ENCODE results near the gene CEP135.
A peak's percentile ranks its signal among the peaks of the same experiment; 100 is the strongest.
"Not testable (repeated sequence)": the region's sequence is repeated elsewhere in the genome, so short reads cannot be mapped to it uniquely, and the experiment has no call there.

CEP135 gene, protein sequence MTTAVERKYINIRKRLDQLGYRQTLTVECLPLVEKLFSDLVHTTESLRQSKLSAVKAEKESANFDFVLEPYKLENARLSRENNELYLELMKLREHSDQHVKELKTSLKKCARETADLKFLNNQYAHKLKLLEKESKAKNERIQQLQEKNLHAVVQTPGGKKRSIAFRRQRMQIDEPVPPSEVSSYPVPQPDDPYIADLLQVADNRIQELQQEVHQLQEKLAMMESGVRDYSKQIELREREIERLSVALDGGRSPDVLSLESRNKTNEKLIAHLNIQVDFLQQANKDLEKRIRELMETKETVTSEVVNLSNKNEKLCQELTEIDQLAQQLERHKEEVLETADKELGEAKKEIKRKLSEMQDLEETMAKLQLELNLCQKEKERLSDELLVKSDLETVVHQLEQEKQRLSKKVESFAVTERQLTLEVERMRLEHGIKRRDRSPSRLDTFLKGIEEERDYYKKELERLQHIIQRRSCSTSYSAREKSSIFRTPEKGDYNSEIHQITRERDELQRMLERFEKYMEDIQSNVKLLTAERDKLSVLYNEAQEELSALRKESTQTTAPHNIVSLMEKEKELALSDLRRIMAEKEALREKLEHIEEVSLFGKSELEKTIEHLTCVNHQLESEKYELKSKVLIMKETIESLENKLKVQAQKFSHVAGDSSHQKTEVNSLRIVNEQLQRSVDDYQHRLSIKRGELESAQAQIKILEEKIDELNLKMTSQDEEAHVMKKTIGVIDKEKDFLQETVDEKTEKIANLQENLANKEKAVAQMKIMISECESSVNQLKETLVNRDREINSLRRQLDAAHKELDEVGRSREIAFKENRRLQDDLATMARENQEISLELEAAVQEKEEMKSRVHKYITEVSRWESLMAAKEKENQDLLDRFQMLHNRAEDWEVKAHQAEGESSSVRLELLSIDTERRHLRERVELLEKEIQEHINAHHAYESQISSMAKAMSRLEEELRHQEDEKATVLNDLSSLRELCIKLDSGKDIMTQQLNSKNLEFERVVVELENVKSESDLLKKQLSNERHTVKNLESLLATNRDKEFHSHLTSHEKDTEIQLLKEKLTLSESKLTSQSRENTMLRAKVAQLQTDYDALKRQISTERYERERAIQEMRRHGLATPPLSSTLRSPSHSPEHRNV

DNA sequence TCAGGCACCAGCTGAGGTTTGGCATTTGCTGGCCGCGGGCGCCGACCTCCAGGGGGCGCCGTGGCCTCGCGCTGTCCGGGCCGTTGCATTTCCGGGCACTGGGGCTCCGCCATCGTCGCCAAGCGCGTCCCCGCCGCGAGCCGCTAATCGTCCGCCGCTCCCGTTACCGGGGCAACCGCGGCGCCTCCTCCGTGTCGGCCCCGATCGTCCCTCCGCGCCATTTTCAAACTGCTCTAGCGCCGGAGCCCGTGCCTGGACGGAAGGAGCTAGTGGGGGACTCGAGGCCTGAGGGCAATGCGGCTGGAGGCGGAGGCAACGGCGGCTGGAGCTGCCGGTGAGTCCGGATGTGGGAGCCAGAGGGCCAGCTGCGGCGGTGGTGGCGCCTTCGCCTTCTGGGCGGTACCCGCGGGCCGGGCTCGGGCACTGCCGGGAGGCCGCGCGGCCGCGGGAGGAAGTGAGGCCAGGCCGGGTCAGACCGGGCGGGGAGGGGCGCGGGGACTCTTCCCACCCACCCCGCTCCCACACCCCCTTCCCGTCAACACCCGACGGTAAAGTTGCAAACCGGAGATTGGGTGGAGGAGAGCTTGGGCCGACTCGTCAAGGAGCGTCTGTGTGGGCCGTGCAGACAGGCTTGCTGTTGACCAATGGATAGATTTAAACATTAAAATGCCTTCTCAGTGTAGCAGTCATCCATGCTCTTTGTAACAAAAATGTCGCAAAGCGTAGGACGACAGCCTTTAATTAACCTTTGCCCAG, at the start of gene CEP135:
Gene CEP135, plus strand, starts transcription at position 220 of the 756 bp plus-strand sequence. CDS start 3,186 bp downstream, outside the sequence.
- peak; percentile 92 for DNase-seq

DNA sequence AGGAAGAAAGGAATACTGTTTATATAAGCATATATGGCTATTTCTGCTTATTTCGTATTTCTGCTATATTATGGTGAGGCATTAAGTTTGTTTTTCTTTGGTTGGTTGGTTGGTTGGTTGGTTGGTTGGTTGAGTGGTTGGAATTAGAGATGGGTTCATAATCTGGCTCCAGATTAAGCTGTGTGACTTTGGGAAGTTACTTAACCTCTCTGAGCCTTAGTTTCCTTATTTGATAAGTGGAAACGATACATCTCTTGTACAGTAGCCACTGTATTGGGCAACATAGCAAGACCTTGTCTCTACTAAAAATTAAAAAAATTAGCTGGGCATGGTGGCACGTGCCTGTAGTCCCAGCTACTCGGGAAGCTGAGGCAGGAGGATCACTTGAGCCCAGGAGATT, 46.1 kb upstream of the CEP135 start:
- DNase-seq = no peak

DNA sequence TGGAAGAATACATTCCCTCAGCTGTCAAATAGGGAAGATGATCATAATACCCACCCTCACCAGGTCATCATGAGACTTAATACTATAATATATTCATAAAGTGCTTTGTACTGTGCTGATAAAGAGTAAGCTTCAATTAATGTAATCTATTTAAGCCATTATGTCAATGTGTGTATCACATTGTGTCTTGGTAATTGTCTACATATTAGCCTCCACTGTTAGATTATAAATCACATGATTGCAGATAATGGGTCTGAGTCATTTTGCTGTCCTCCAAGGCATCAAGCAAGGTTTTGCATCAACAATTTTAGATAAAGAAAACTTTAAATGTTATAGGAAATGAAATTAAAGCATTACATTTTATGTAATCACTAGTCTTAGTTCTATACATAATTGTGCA, 45.2 kb upstream of the CEP135 start:
- DNase-seq = no peak

DNA sequence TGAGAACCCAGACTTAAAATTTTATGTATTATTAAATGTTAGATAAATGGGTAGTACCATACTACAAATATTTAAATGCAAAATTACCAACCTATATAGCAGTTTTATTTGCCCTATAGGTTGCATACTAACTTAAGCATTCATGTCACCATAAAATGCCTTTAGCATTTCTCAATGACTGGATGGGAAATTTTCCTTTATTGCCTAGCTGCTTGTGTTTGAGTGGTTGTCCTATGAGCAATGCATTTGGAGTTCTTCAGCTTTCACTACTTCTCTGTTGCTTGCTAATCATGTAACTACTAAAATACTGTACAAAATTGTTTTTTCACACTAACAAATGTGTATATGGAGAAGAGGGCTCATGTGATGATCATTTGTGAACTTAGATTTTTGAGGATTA, 44.2 kb upstream of the CEP135 start:
- no peak for DNase-seq

DNA sequence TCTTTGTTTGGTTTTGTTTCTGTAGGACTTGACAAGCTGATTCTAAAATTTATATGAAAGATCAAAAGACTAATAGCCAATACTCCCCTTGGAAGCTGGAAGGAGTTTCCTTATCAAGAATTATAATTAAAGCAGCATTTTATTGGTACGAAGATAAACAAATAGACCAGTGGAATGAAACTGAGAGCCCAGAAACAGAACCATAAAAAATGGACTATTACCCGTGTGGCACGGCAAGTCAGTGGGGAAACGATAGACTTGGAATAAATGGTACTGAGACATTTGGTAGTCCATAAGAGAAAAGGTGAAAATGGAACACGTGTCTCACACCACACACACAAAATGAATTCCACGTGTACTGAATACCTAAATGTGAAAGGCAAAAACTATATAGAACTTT, 42.4 kb upstream of the CEP135 start:
- DNase-seq = no peak

DNA sequence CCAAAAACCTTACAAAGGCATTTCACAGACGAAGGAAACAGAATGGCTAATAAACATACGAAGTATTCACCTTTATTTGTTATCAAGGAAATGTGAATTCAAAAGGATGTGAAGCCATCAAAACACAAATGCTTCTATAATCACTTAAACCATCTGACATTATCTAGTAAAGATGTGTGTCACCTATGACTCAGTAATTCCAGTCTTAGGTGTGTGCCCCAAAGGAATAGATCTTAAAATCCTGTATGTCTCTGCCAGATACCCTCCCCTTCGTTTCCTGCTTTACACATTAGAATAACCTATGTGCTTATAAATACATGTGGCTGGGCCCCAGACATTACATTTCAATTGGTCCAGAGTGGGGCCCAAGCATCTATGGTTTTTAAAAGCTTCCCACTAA, 41.8 kb upstream of the CEP135 start:
- no peak for DNase-seq

DNA sequence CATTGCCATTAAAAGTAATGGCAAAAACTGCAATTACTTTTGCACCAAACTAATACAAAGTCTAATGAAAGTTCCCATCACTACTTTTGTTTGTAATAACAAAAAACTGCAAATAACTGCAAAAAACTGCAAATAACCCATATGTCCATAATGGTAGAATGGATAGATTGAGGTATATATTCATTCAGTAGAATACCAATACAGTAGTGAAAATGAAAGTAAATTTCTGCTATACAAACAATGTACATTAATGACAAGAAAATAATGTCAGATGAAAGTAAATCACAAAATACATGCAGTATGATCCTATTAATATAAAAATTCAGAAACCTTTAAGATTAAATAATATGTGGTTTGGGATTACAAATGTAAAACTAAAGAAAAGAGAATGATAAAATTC, 41.3 kb upstream of the CEP135 start:
- no peak for DNase-seq

DNA sequence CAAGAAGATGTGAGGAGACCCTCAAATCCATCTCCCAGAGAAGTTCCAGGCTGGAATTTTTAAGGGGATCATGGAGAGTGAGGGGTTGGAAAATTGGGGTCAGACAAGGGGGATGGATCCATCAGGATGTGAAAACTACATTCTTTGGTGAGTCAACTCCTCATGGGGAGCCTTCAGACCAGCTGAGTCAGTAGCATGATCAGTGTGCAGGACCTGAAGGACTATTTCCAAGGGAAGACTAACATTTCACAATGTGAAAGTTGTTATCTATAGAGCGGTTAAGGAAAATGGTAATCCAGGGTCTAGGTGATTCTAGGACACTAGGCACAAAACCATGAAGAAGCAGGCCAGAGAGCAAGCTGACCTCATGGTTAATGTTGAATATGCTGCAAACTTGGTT, 38.6 kb upstream of the CEP135 start:
- DNase-seq = no peak

DNA sequence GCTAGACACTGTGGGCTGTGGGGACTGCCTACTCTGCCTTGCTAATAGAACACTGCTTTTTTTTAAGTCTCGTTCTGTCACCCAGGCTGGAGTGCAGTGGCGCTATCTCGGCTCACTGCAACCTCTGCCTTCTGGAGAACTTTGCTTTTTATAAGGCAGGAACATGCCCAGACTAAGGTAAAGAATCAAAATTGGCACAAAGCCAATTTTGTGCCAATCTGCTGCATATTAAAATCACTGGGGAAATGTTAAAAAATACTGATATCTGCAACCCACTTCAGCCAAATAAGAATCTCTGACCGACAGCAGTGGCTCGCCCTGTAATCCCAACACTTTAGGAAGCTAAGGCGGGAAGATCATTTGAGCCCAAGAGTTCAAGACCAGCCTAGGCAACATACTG, 36.5 kb upstream of the CEP135 start:
- DNase-seq = no peak

DNA sequence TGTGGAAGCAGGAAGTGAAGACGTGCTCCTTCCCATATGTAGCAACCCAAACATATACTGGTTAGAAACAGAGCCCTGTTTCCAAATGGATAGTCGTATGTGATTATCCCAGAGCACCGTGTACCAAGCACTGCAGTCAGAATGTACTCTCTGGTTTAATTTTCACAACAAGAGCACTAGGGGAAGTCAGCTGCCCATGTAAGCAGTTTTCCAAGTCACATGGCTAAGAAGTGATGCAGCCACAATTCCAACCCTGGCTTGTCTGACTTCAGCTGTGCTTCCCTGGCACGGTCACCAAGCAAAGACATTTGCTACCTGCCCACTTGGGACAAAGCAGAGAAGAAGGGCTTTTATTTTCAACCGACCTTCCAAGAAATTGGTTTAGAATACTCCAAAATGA, 28.2 kb upstream of the CEP135 start:
- DNase-seq = no peak

DNA sequence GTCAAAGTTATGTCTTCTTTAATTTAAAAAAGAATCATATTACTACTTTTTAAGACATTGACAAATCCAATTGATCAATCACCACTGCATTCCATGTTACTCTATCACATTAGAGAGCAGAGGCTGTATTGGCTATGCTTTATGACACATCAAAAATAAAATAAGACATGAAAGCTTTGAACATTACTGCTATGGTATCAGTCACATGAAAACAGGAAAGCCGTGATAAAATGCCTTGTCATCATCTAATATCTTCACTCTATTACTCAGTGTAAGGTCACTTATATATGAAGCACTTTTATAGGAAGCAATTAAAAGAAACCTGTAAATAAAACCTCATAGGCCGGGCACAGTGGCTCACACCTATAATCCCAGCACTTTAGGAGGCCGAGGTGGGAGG, 27.7 kb upstream of the CEP135 start:
- DNase-seq = no peak

DNA sequence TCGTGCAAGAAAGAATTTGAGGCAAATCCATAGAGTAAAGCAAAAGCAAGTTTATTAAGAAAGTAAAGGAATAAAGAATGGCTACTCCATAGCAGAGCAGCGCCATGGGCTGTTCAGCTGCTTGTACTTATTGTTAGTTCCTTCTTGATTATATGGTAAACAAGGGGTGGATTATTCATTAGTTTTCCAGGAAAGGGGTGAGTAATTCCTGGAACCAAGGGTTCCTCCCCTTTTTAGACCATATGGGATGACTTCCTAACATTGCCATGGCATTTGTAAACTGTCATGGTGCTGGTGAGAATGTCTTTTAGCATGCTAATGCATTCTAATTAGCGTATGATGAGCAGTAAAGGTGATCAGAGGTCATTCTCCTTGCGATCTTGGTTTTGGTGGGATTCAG, 23.5 kb upstream of the CEP135 start:
- DNase-seq = no peak

DNA sequence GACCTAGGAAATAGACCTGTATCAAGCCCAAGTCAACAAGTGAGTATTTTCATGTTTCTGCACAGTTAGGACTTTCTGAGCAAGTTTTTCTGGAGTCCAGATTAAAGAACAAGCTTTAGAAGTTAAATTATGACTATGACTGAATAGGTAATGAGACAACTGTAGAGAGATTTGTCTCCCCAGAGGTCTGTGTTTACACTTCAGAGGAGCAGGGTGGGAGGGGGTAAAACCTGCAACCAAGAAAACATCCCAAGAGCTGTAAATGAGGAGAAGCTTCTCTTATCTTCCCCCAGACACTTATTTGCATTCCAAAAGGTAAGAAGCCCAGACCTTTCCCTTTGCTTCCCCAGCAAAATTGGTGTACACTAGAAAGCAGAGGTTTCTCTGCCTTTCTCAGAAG, 22.1 kb upstream of the CEP135 start:
- no peak for DNase-seq

DNA sequence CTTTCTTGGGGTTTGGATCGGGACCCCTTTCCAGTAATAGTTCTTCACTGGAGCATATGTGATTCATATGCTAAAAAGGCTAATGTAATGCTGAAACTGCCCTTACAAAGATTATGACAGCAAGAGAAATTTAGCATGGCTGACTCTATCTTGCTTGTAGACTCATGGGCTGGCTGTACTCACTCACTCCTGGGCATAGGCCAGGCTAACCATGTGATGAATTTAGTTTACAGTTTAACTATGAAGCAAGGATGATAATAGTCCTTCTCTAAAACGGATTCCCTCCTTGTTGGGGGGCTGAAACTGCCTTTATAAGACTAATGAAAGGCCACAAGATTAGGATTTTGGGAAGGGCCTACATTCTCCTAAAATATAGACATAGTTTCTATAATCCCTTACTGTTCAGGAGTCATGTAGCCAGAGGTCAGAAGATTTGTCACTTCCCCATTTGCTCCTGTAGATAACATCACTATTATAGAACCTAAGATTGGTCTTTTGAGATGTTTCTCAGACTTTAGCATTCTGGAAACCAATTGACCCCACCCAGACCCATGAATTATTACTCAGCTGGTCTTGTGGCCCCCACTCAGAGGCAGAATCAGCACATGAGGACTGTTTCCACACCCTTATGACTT, 20.8 kb upstream of the CEP135 start:
- no peak for DNase-seq

DNA sequence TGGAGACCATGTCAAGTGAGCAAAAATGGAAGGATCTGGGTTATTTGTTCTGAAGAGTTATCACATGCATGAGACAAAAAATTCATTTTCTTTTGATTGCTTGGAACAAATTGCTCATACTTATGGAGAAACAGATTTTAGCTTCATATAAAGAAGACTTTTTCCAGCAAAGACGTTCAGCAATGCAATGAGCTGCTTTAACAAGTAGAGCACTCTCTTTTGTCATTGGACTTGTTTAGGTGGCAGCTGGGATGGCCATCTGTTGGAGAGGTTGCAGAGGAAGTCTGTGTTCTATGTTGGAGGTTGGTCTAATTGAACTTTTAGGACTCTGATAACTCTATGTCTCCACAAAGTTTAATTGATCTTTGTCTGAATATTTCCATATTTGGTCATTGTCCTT, 19.9 kb upstream of the CEP135 start:
- no peak for DNase-seq

DNA sequence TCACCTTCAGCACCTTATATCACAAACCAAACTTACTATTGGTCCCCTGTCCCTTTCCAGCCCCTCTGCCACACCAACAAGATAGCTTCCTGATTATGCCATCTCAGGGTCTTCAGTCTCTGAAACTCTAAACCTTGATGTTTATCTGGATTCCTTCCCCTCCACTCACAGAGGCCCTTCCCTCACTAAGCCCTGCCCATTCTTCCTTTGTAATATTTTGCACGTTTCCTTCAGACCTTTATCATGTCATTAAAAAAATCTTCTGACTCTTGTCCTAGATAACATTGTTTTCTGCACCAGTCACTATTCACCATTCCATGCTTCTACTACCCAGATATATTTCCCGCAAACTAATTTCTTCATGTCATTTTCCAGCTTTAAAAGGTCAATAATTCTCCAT, 17.7 kb upstream of the CEP135 start:
- no peak for DNase-seq

DNA sequence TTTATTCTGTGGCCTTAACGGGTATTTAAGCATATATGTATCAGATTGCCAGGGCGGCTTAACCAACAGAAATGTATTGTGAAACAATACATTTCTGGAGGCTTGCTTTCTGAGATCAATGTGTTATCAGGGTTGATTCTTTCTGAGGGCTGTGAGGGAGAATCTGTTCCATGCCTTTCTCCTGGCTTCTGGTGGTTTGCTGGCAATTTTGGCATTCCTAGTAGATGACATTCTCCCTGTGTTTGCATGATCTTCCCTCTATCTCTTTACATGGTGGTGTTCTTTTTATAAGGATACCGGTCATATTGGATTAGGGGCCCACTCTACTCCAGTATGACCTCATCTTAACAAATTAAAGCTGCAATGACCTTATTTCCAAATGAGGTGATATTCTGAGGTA, 16.9 kb upstream of the CEP135 start:
- DNase-seq = no peak

DNA sequence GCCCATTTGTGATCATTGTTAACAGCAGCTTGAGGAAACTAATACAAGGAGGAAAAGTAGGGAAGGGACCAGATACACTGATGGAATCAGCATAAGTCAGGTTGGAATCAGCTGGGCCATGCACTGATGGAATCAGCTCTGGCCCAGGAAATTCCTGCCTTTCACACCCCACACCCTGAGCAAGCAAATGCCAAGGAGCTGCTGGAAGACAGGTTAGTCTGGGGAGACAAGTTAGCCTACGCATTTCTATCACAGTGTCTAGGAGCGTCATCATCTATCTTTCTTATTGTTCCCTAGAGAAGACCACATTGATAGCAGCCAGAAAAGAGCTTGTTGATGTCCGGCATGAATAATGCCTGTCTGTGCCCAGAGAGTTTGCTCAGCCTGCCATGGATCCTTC, 16.2 kb upstream of the CEP135 start:
- no peak for DNase-seq

DNA sequence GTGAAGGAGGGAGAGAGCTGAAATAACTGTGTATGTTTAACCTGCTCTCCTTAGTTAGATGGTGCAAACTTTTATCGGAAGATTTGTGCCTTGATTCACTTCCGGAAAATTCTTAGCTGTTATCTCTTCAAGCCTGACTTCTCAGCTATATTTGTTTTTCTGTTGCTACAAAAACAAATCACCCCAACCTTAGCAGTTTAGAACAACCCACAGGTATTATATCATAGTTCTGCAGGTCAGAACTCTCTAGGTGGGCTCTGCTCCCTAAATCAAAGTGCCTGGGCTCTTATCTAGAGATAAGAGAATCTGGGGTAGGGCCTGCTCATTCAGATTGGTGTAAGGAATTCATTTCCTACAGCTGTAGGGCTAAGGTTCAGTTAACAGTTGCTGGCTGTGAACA, 15.1 kb upstream of the CEP135 start:
- DNase-seq = no peak

DNA sequence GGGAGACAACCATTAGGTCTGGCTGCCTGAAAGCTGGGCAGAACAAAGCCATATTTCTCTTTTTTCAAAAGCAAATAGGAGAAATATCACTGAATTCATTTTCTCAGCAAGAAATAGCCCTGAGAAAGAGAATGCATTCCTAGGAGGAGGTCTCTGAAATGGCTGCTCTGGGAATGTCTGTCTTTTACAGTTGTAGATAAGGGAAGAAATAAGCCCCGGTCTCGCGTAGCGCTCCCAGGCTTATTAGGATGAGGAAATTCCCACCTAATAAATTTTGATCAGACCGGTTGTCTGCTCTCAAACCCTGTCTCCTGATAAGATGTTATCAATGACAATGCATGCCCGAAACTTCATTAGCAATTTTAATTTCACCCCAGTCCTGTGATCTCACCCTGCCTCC, 12.8 kb upstream of the CEP135 start:
- DNase-seq = not testable (repeated sequence)

DNA sequence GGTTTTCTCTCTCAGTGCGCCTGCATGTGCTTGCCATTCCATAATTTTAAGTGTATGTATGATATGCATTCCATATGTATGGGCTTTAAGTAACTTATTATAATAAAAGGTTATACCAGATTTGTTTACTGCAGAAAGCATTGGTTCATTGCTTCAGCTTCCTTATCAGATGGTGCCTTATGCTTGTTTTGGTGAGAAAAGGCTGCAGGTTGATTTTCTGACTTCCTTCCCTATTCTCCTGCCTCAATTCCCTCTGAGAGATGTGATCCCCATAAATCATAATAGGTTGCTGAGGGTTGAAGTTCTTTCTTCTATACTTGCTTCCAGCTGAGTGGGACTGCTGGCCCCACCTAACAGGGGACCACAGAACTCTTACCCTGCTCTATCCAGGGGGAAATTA, 10.3 kb upstream of the CEP135 start:
- no peak for DNase-seq

DNA sequence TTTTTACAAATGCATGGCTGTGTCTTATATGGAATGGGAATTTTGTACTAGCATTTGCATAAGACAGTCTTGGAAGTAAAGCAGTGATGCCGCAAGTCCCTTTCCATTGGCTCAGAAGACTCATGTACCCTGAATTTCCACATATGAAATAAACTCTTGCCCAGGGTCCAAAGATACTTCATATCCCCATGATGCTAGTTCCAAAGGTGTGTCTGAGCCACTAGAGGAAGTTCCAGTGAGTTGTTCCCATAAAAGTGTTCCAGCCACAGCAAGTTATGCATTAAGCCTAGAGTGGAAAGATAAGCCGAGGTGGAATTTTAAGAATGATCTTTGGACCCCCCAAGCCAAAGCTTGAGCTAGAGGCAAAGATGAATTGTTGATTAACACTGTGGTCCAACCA, 9.3 kb upstream of the CEP135 start:
- DNase-seq = no peak
